Cardiac fibroblast (primary cell): Measurements from ENCODE around the gene PSMB7.

Experiments
- DNase-seq, 2 donors: peaks; one replicate each; pipeline versions ENCODE4 v3.0.0 to v3.0.0-alpha.2; 2010; ENCODE audit warnings: low read depth in 2 of 2
- H3K4me3 ChIP-seq, 2 donors: replicated peaks in 1 of 2; 1 replicate in 1 of 2; 2 replicates in 1 of 2; pipeline ENCODE4 v1.5.1; 2011; ENCODE audit warnings: low read depth in 2 of 2, low read length in 2 of 2, mild to moderate bottlenecking in 2 of 2, moderate library complexity in 1 of 2
- TF ChIP-seq, protein P1 (sequence below): IDR thresholded peaks from one replicate; pipeline ENCODE4 v1.5.1; 2011; ENCODE audit warnings: low read depth, mild to moderate bottlenecking, low read length, inconsistent platforms

The PSMB7 gene

DNA sequence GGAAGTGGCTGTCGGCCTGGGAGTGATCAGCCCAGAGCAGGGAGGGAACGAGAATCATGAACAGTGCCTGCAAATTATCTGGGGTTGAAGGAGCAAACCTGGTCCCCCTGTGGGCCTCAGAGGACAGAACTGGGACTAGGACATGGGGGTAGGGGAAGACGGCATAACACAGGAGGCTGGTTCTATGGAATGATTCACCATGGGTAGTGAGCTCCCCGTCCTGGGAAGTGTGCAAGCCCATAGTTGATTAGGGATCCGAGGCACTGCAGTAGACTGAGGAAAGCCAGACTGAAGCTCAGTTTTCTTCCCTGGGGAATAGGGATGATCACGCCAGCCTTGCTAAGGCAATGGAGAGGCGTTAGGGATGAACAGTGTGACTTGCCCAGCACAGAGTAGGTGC is 40.6 kb upstream of the PSMB7 start:
- TF ChIP-seq, protein P1, sequence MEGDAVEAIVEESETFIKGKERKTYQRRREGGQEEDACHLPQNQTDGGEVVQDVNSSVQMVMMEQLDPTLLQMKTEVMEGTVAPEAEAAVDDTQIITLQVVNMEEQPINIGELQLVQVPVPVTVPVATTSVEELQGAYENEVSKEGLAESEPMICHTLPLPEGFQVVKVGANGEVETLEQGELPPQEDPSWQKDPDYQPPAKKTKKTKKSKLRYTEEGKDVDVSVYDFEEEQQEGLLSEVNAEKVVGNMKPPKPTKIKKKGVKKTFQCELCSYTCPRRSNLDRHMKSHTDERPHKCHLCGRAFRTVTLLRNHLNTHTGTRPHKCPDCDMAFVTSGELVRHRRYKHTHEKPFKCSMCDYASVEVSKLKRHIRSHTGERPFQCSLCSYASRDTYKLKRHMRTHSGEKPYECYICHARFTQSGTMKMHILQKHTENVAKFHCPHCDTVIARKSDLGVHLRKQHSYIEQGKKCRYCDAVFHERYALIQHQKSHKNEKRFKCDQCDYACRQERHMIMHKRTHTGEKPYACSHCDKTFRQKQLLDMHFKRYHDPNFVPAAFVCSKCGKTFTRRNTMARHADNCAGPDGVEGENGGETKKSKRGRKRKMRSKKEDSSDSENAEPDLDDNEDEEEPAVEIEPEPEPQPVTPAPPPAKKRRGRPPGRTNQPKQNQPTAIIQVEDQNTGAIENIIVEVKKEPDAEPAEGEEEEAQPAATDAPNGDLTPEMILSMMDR: no peak
- H3K4me3 ChIP-seq: no peak overlapping the region
- DNase-seq: no peak

DNA sequence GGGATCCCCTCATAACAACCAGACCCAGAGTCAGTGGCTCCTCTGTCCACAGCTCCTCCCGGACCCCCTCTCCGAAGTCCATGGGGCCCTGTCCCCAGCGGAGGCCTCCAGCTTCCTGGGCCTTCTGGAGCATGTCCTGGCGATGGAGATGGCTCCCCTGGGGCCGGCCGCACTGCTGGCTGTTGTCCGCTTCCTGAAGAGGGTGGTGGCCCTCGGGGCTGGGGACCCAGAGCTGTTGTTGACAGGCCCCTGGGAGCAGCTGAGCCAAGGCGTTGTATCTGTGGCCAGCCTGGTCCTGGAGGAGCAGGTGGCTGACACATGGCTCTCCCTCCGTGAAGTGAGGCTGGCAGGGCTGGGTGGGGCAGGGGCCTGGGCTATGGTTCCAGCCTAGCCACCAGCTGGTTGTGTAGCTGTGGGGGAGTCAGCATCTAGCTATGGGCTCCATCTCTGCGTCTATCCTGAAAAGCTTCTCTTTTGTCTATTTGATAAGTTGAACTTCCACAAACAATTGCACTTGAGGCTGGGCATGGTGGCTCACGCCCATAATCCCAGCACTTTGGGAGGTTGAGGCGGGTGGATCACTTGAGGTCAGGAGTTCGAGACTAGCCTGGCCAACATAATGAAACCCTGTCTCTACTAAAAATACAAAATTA is 39.7 kb upstream of the PSMB7 start:
- TF ChIP-seq, protein P1: no peak
- H3K4me3 ChIP-seq: no peak overlapping the region
- no peak for DNase-seq

DNA sequence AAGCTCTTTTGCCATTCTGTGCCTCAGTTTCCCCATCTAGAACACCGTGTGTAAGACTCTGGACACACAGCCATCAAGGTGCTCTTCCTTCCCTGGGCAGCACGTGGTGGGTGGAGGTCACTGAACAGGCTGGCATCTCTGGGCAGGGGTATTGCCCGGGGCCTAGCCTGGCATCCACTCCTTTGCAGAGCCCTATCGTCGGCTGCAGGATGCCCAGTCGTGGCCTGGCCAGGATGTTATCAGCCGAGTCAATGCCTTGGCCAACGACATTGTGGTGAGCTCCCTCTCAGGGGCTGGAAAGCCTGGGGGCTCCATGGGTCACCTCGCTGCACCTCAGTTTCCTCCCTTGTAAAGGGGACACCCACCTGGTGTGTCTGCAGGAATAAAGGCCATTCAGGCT is 39.1 kb upstream of the PSMB7 start:
- no peak for DNase-seq
- TF ChIP-seq, protein P1: no peak
- H3K4me3 ChIP-seq: no peak overlapping the region

DNA sequence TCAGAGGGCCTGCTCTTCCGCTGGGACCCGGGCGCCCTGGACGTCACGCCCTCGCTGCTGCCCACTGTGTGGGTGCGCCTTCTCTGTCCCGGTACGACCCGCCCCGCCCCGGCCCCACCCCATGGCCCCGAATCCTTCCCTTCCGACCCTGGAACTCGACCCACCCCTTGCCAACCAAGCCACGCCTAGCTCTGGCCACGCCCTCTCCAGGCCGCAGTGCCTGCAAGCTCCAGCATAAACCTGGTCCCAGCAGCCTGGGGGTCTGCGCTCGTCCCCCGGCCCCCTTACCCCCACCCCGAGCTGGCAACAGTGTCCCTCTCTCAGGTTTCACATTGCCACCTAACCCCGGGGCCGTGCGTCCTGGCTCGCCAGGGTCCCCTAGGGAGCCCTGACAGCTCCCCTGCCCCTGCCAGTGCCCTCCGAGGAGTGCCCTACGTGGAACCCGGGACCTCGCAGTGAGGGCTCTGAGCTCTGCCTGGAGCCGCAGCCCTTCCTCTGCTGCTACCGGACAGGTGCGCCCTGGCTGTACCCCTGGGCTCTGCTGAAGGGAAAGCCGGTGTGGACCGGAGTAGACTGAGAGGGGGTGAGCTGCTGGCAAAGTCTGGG is 38.4 kb upstream of the PSMB7 start:
- H3K4me3 ChIP-seq: no peak overlapping the region
- DNase-seq: no peak
- TF ChIP-seq, protein P1: no peak

DNA sequence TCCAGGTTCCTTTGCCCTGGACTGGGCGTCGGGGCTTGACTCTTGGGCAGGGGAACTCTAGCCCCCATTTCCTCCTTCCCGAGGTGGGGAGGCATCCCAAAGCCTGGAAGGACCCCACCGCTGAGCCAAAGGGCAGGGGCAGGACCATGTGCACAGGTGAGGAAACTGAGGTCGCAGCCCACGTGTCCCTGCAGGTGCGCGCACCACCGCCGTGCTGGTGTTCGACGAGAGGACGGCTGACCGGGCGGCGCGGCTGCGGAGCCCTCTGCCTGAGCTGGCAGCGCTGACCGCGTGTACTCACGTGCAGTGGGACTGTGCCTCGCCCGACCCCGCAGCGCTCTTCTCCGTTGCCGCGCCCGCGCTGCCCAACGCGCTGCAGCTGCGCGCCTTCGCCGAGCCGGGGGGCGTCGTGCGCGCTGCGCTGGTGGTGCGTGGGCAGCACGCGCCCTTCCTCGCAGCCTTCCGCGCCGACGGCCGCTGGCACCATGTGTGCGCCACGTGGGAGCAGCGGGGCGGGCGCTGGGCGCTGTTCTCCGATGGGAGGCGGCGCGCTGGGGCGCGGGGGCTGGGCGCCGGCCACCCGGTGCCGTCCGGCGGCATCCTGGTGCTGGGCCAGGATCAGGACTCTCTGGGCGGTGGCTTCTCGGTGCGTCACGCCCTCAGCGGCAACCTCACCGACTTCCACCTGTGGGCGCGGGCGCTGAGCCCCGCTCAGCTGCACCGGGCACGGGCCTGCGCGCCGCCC is 37.8 kb upstream of the PSMB7 start:
- TF ChIP-seq, protein P1: no peak
- DNase-seq: no peak
- H3K4me3 ChIP-seq: no peak overlapping the region

DNA sequence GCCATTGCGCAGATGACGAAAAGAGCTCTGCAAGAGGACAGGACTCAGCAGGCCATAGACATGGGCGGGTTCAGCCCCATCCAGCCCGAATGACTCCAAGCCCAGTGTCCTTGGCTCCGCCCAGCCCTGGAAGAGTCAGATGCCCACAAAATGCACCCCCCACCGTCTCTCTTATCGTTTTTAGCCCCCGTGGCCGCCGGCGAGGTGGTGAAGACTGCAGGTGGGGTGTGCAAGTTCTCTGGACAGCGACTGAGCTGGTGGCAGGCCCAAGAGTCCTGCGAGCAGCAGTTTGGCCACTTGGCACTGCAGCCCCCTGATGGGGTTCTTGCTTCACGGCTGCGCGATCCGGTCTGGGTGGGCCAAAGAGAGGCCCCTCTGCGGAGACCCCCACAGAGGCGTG is 37.1 kb upstream of the PSMB7 start:
- TF ChIP-seq, protein P1: no peak
- no peak overlapping the region for H3K4me3 ChIP-seq
- DNase-seq: no peak
